H1 (cell line): Measurements from ENCODE around the gene DDX56. TPM values are rescaled to one million over a fixed set of nuclear protein-coding genes. Genes with fewer than 3 reads are reported as not detected.
A peak's percentile ranks its signal among the peaks of the same experiment; 100 is the strongest.

ENCODE experiments used
- BACH1 ChIP-seq: IDR thresholded peaks from 2 replicates; pipeline ENCODE4 v1.6.1; 2012; ENCODE audit warnings: low read length, improper control_type of control experiment
- BRCA1 ChIP-seq: IDR thresholded peaks from 2 replicates; pipeline ENCODE4 v1.6.1; 2012; ENCODE audit warnings: low read depth, low read length, improper control_type of control experiment
- CHD2 ChIP-seq: IDR thresholded peaks from 2 replicates; pipeline ENCODE4 v1.6.1; 2012; ENCODE audit warnings: low read length, improper control_type of control experiment
- CTBP2 ChIP-seq: IDR thresholded peaks from 2 replicates; pipeline ENCODE4 v1.7.0; 2011; ENCODE audit warnings: borderline replicate concordance, mild to moderate bottlenecking, moderate library complexity, mixed read lengths, low read length; ENCODE audit not compliant: insufficient read depth, insufficient read length
- CTCF ChIP-seq, 3 experiments: IDR thresholded peaks; 1 replicate in 2 of 3; 2 replicates in 1 of 3; pipeline versions ENCODE4 v1.5.1 to v1.6.1; 2011; ENCODE audit warnings: low read length in 3 of 3, mild to moderate bottlenecking in 3 of 3, inconsistent platforms in 2 of 3, low read depth in 1 of 3, moderate library complexity in 1 of 3; ENCODE audit not compliant: insufficient read depth in 1 of 3; ENCODE audit errors: control extremely low read depth in 1 of 3
- EGR1 ChIP-seq: IDR thresholded peaks from 2 replicates; pipeline ENCODE4 v1.6.1; 2011; ENCODE audit warnings: low read depth, low read length, borderline replicate concordance
- EZH2 ChIP-seq: fragments of 200-600 bp; sonication (generic); IDR thresholded peaks from 2 replicates; pipeline ENCODE4 v1.7.1; 2012; ENCODE audit warnings: low read depth, mild to moderate bottlenecking, moderate library complexity, low read length, inconsistent platforms; ENCODE audit not compliant: severe bottlenecking
- HDAC2 ChIP-seq, 2 experiments: fragments of 300-600 bp in 1 of 2; sonication (generic) in 1 of 2; IDR thresholded peaks; 2 replicates each; pipeline ENCODE4 v1.6.1; 2011 to 2012; ENCODE audit warnings: low read depth in 2 of 2, low read length in 2 of 2, mild to moderate bottlenecking in 2 of 2, moderate library complexity in 2 of 2, borderline replicate concordance in 1 of 2, inconsistent platforms in 1 of 2
- JUN ChIP-seq: IDR thresholded peaks from 2 replicates; pipeline ENCODE4 v1.6.1; 2011; ENCODE audit warnings: low read depth, mild to moderate bottlenecking, improper control_type of control experiment, low read length
- KDM5A ChIP-seq: fragments of 200-600 bp; IDR thresholded peaks from 2 replicates; pipeline ENCODE4 v1.7.1; 2012; ENCODE audit warnings: mild to moderate bottlenecking, low read length, inconsistent platforms, mixed read lengths
- MAFK ChIP-seq: IDR thresholded peaks from 2 replicates; pipeline ENCODE4 v1.6.1; 2012; ENCODE audit warnings: low read depth, mild to moderate bottlenecking, improper control_type of control experiment, low read length
- NANOG ChIP-seq: IDR thresholded peaks from 2 replicates; pipeline ENCODE4 v1.6.1; 2011; ENCODE audit warnings: low read length, low read depth, mild to moderate bottlenecking, inconsistent platforms; ENCODE audit not compliant: insufficient read depth, poor library complexity, severe bottlenecking
- POU5F1 ChIP-seq: IDR thresholded peaks from 2 replicates; pipeline ENCODE4 v1.6.1; 2011; ENCODE audit warnings: low read depth, mild to moderate bottlenecking, low read length, moderate library complexity
- RNF2 ChIP-seq: fragments of 200-900, 300-1000 bp; sonication (generic); IDR thresholded peaks from 2 replicates; pipeline ENCODE4 v1.7.1; 2016; ENCODE audit warnings: borderline replicate concordance, low read depth, mild to moderate bottlenecking, antibody characterized with exemption, low read length; ENCODE audit not compliant: poor library complexity, severe bottlenecking; ENCODE audit errors: missing control alignments
- SAP30 ChIP-seq: fragments of 300-600 bp; sonication (generic); IDR thresholded peaks from 2 replicates; pipeline ENCODE4 v1.7.1; 2012; ENCODE audit warnings: low read length, moderate library complexity, mild to moderate bottlenecking, inconsistent platforms; ENCODE audit not compliant: insufficient read depth, insufficient replicate concordance
- SP2 ChIP-seq: IDR thresholded peaks from 2 replicates; pipeline ENCODE4 v1.6.1; 2012; ENCODE audit warnings: mild to moderate bottlenecking, low read length, inconsistent platforms
- SUZ12 ChIP-seq: fragments of 200-600 bp; sonication (generic); IDR thresholded peaks from 2 replicates; pipeline ENCODE4 v1.6.1; 2012; ENCODE audit warnings: mild to moderate bottlenecking, inconsistent platforms, low read length, moderate library complexity, mixed read lengths
- TAF7 ChIP-seq: optimal IDR thresholded peaks from 2 replicates; pipeline ENCODE3; 2011; ENCODE audit warnings: low read depth, mild to moderate bottlenecking, inconsistent platforms, low read length, moderate library complexity, borderline replicate concordance
- USF2 ChIP-seq: IDR thresholded peaks from 2 replicates; pipeline ENCODE4 v1.6.1; 2011; ENCODE audit warnings: low read length, improper control_type of control experiment
- polyA plus RNA-seq, 7 experiments: library from polyadenylated mRNA; depleted of rRNA in 3 of 7; stranded (reverse) in 5 of 7; unstranded in 2 of 7; fragments of >200 nt in 5 of 7; fragments of 200-250 nt in 2 of 7; gene quantifications; 1 replicate in 5 of 7; 2 replicates in 1 of 7; 4 replicates in 1 of 7; pipeline versions ENCODE4 v1.2.1 to v1.2.3, GENCODE V29; 2011 to 2013; ENCODE audit warnings: missing spikeins in 2 of 7, mixed read lengths in 2 of 7
- total RNA-seq: library from RNA; stranded (reverse); fragmentation: NEBNext Ultra II Directional; extraction: Animal tissue kit (Norgen Biotek cat#: 25700); gene quantifications from 2 replicates; pipeline ENCODE4 v1.2.1, GENCODE V29; 2021

The DDX56 gene
- total and polyA plus RNA-seq, 2 of the 8 experiments (the other 6 are each of a cell fraction or from before 2014, with no cell fraction given): 56.9 to 81.6 TPM

- no peak for TF ChIP-seq CTCF (IDR thresholded peaks at IDR 0.05; ENCODE audit: control extremely low read depth in 1 of 3, insufficient read depth in 1 of 3, low read depth in 1 of 3, low read length in 3 of 3)
- no peak for TF ChIP-seq SP2
- 0 out of 2 replicates have a peak, but pooled peaks have one; percentile 7 for TF ChIP-seq MAFK
- no peak for TF ChIP-seq EZH2
- TF ChIP-seq USF2: no peak
- TF ChIP-seq SUZ12: no peak
- TF ChIP-seq KDM5A: no peak
- TF ChIP-seq RNF2: no peak
- no peak for TF ChIP-seq BRCA1
- peak; percentile 75 for TF ChIP-seq TAF7
- TF ChIP-seq BACH1: no peak
- TF ChIP-seq NANOG: peak; percentile 8
- no peak for TF ChIP-seq CTBP2
- TF ChIP-seq SAP30: no peak
- peak; percentile 16; the same call in 1 of the 2 replicates for TF ChIP-seq CHD2
- no peak for TF ChIP-seq JUN
- no peak for TF ChIP-seq HDAC2 (IDR thresholded peaks at IDR 0.05; ENCODE audit: borderline replicate concordance in 1 of 2, low read depth in 2 of 2, low read length in 2 of 2)
- TF ChIP-seq POU5F1: no peak
- TF ChIP-seq EGR1: peak; percentile 75; the same call in 1 of the 2 replicates
These were observed 8.3 kb upstream of the DDX56 start, which contains the start of gene TMED4 (continued) for GRCh38 chr7:44581879-44582603.
